Stimulated activated CD8-positive, alpha-beta memory T cell treated with anti-CD3 and anti-CD28 coated beads, Interleukin-12 subunit alpha, Interleukin-12 subunit beta, amount 100 ng/mL, for 1 hour (primary cell): Measurements from ENCODE around the gene FAM117B.
A peak's percentile ranks its signal among the peaks of the same experiment; 100 is the strongest.

Experiments used
- DNase-seq: peaks from one replicate; pipeline ENCODE4 v3.0.0-alpha.2; 2020; ENCODE audit warnings: low read depth

Gene FAM117B

GRCh38 chr2:202634556-202635427 is at the start of gene FAM117B:
FAM117B (plus strand) TSS chr2:202634969; CDS start chr2:202635188, 219 bp downstream.
- peak; percentile 96 for DNase-seq

GRCh38 chr2:202588647-202589581 is 45.9 kb upstream of the FAM117B start:
- peak; percentile 49 for DNase-seq

- DNase-seq: no peak
These were observed 45.2 kb upstream of the FAM117B start for GRCh38 chr2:202589582-202589949.

- DNase-seq: no peak
These were observed 42.2 kb upstream of the FAM117B start for GRCh38 chr2:202592566-202592965.

GRCh38 chr2:202599105-202599504 is 35.7 kb upstream of the FAM117B start:
- no peak for DNase-seq

GRCh38 chr2:202599911-202600310 is 34.9 kb upstream of the FAM117B start:
- DNase-seq: no peak

GRCh38 chr2:202604699-202605098 is 30.1 kb upstream of the FAM117B start:
- no peak for DNase-seq

GRCh38 chr2:202605174-202605573 is 29.6 kb upstream of the FAM117B start:
- DNase-seq: no peak

- no peak for DNase-seq
These were observed 26.5 kb upstream of the FAM117B start for GRCh38 chr2:202608142-202608852.

- no peak for DNase-seq
These were observed 25.2 kb upstream of the FAM117B start for GRCh38 chr2:202609381-202610145.

GRCh38 chr2:202610380-202610779 is 24.4 kb upstream of the FAM117B start:
- no peak for DNase-seq

GRCh38 chr2:202612145-202612544 is 22.6 kb upstream of the FAM117B start:
- DNase-seq: no peak

- DNase-seq: no peak
These were observed 21.3 kb upstream of the FAM117B start for GRCh38 chr2:202613479-202613878.

GRCh38 chr2:202624133-202624532 is 10.6 kb upstream of the FAM117B start:
- DNase-seq: no peak

GRCh38 chr2:202627042-202627441 is 7.7 kb upstream of the FAM117B start:
- no peak for DNase-seq

- DNase-seq: no peak
These were observed 6.0 kb upstream of the FAM117B start for GRCh38 chr2:202628646-202629198.

GRCh38 chr2:202632682-202633290 is 2.0 kb upstream of the FAM117B start:
- no peak for DNase-seq

GRCh38 chr2:202633470-202633869 is 1.3 kb upstream of the FAM117B start:
- no peak for DNase-seq

- DNase-seq: peak; percentile 69
These were observed 851 bp downstream of the FAM117B start for GRCh38 chr2:202635428-202636212.

- no peak for DNase-seq
These were observed 1.4 kb downstream of the FAM117B start for GRCh38 chr2:202636213-202636513.
